Motor neuron (in vitro differentiated cells): ENCODE measurements around the gene ACKR3. TPM values are rescaled to one million over a fixed set of nuclear protein-coding genes. Genes with fewer than 3 reads are reported as not detected.

Experiments
- ATAC-seq, 8 experiments: fragments of 200-7000 bp; cut with Tn5 transposase; replicated peaks in 6 of 8; 2 replicates each; pipeline ENCODE4 v1.8.0; 2021; ENCODE audit warnings: mild to moderate bottlenecking in 8 of 8, moderate library complexity in 8 of 8
- H3K27ac ChIP-seq, 2 donors: fragments of 250-450 bp; sonication (Bioruptor Pico); 2 replicates each; pipeline ENCODE4 v1.9.0; 2021; ENCODE audit warnings: antibody characterized with exemption in 2 of 2, mild to moderate bottlenecking in 2 of 2, moderate library complexity in 1 of 2
- H3K4me1 ChIP-seq, 2 donors: fragments of 250-450 bp; sonication (Bioruptor Pico); replicated peaks in 1 of 2; 2 replicates each; pipeline ENCODE4 v1.6.1; 2021; ENCODE audit warnings: antibody characterized with exemption in 2 of 2, mild to moderate bottlenecking in 2 of 2, moderate library complexity in 1 of 2
- H3K4me3 ChIP-seq, 5 donors: fragments of 250-450 bp; sonication (Bioruptor Pico); 2 replicates each; pipeline ENCODE4 v1.9.0; 2021; ENCODE audit warnings: antibody characterized with exemption in 5 of 5, mild to moderate bottlenecking in 5 of 5, moderate library complexity in 4 of 5
- WGBS, 10 experiments: fragments of 450-650 bp; shearing (Covaris generic); methylation state at CpG; one replicate each; pipeline ENCODE4 v1.0.0; 2022; 5-methylcytosine and 5-hydroxymethylcytosine counted together
- in situ Hi-C, 9 experiments: fragments of 400-800 bp; cut with MboI; loops; one replicate each; pipeline ENCODE4 v1.15.0; 2021; ENCODE audit warnings: low sequenced_read_pairs in 9 of 9, low pct_unique_long_range_greater_than_20kb in 2 of 9; ENCODE audit not compliant: unreplicated experiment in 9 of 9
- total RNA-seq, 8 experiments: library from RNA; unstranded; fragments of 300-600 nt; gene quantifications; 2 replicates each; pipeline versions ENCODE4 v1.2.3 to v1.2.4, GENCODE V29; 2022

Gene ACKR3
- total RNA-seq, 8 experiments from 2014 or later = 5.3 to 66.1 (median 21.1) TPM

GRCh38 chr2:236612737-236613136 is 43.1 kb downstream of the ACKR3 start:
- in situ Hi-C loops = no loop called here
- no peak for ATAC-seq

GRCh38 chr2:236613612-236614011 is 44.0 kb downstream of the ACKR3 start:
- Histone ChIP-seq H3K4me1 (peaks cover 0 to 3% of the 10 kb centered on the region in 2 donors), H3K27ac (no peak overlapping the region), H3K4me3 (no peak overlapping the region)
- WGBS, 10 experiments = 45 to 100% (median 100%) methylated on average over 1 to 3 of the region's 4 CpGs; no CpG with 5 or more reads in 5 of the 10 experiments
- in situ Hi-C loops = no loop called here
- no peak for ATAC-seq

More at GRCh38 chr2:236612737-236613136, 43.1 kb downstream of the ACKR3 start:
- 40 to 100% (median 89%) methylated on average over 2 to 7 of the region's 10 CpGs; no CpG with 5 or more reads in 7 of the 10 experiments for WGBS, 10 experiments
- H3K4me3 ChIP-seq = no peak overlapping the region
- no peak overlapping the region for H3K27ac ChIP-seq
- peaks cover 0 to 3% of the 10 kb centered on the region in 2 donors for H3K4me1 ChIP-seq

GRCh38 chr2:236614551-236614950 is 44.9 kb downstream of the ACKR3 start:
- no peak overlapping the region for H3K27ac ChIP-seq
- H3K4me3 ChIP-seq = no peak overlapping the region
- in situ Hi-C loops = no loop called here
- 53 to 100% (median 90%) methylated on average over 2 to 4 of the region's 5 CpGs; no CpG with 5 or more reads in 5 of the 10 experiments for WGBS, 10 experiments
- peaks cover 0 to 3% of the 10 kb centered on the region in 2 donors for H3K4me1 ChIP-seq
- ATAC-seq = no peak

GRCh38 chr2:236616031-236616430 is 46.4 kb downstream of the ACKR3 start:
- H3K4me1 ChIP-seq = peaks cover 0 to 9% of the 10 kb centered on the region in 2 donors
- peak in 2 of 8 experiments; percentile 24 to 53 for ATAC-seq
- H3K27ac ChIP-seq = no peak overlapping the region
- H3K4me3 ChIP-seq = no peak overlapping the region
- in situ Hi-C loops = no loop called here
- 72 to 100% (median 93%) methylated on average over 1 to 6 of the region's 6 CpGs; no CpG with 5 or more reads in 2 of the 10 experiments for WGBS, 10 experiments

- 43 to 97% (median 90%) methylated on average over 1 to 7 of the region's 7 CpGs for WGBS, 10 experiments
- peaks cover 0 to 9% of the 10 kb centered on the region in 2 donors for H3K4me1 ChIP-seq
- ATAC-seq = peak in 1 of 8 experiments; percentile 63
- in situ Hi-C loops = no loop called here
- H3K27ac ChIP-seq = no peak overlapping the region
- H3K4me3 ChIP-seq = no peak overlapping the region
Observed at GRCh38 chr2:236616624-236617023, 47.0 kb downstream of the ACKR3 start.

- no peak for ATAC-seq
- in situ Hi-C loops = no loop called here
Observed at GRCh38 chr2:236617221-236617737, 47.7 kb downstream of the ACKR3 start.

GRCh38 chr2:236617796-236618195 is 48.2 kb downstream of the ACKR3 start:
- Histone ChIP-seq H3K4me3 (no peak overlapping the region), H3K27ac (no peak overlapping the region), H3K4me1 (peaks cover 0 to 6% of the 10 kb centered on the region in 2 donors)
- in situ Hi-C loops = no loop called here
- no peak for ATAC-seq
- WGBS, 10 experiments = 76 to 100% (median 95%) methylated on average over 1 to 8 of the region's 10 CpGs; no CpG with 5 or more reads in 1 of the 10 experiments

More at GRCh38 chr2:236617221-236617737, 47.7 kb downstream of the ACKR3 start:
- WGBS, 10 experiments = 48 to 100% (median 89%) methylated on average over 1 to 5 of the region's 6 CpGs; no CpG with 5 or more reads in 4 of the 10 experiments
- H3K4me3 ChIP-seq = no peak overlapping the region
- H3K4me1 ChIP-seq = peaks cover 0 to 6% of the 10 kb centered on the region in 2 donors
- H3K27ac ChIP-seq = no peak overlapping the region

GRCh38 chr2:236618370-236618769 is 48.7 kb downstream of the ACKR3 start:
- H3K4me3 ChIP-seq = no peak overlapping the region
- in situ Hi-C loops = no loop called here
- WGBS, 10 experiments = 56 to 100% (median 90%) methylated on average over 1 to 5 of the region's 7 CpGs; no CpG with 5 or more reads in 3 of the 10 experiments
- no peak overlapping the region for H3K27ac ChIP-seq
- peaks cover 0 to 6% of the 10 kb centered on the region in 2 donors for H3K4me1 ChIP-seq
- no peak for ATAC-seq

- WGBS, 10 experiments = 60 to 100% (median 93%) methylated on average over 1 to 4 of the region's 5 CpGs; no CpG with 5 or more reads in 1 of the 10 experiments
- no peak for ATAC-seq
- in situ Hi-C loops = no loop called here
- H3K4me3 ChIP-seq = no peak overlapping the region
- peaks cover 0 to 6% of the 10 kb centered on the region in 2 donors for H3K4me1 ChIP-seq
- no peak overlapping the region for H3K27ac ChIP-seq
Observed at GRCh38 chr2:236619910-236620612, 50.4 kb downstream of the ACKR3 start.

GRCh38 chr2:236621786-236622185 is 52.2 kb downstream of the ACKR3 start:
- 78 to 94% (median 85%) methylated on average over 1 to 9 of the region's 15 CpGs; no CpG with 5 or more reads in 6 of the 10 experiments for WGBS, 10 experiments
- no peak for ATAC-seq
- Histone ChIP-seq H3K27ac (no peak overlapping the region), H3K4me3 (no peak overlapping the region), H3K4me1 (peaks cover 0 to 6% of the 10 kb centered on the region in 2 donors)
- in situ Hi-C loops = no loop called here

GRCh38 chr2:236622201-236622600 is 52.6 kb downstream of the ACKR3 start:
- Histone ChIP-seq H3K27ac (no peak overlapping the region), H3K4me3 (no peak overlapping the region), H3K4me1 (peaks cover 0 to 6% of the 10 kb centered on the region in 2 donors)
- in situ Hi-C loops = no loop called here
- WGBS, 10 experiments = 100% methylated on average over 2 of the region's 6 CpGs; no CpG with 5 or more reads in 9 of the 10 experiments
- ATAC-seq = no peak

GRCh38 chr2:236622660-236623059 is 53.0 kb downstream of the ACKR3 start:
- in situ Hi-C loops = no loop called here
- no peak for ATAC-seq
- peaks cover 0 to 6% of the 10 kb centered on the region in 2 donors for H3K4me1 ChIP-seq
- no peak overlapping the region for H3K27ac ChIP-seq
- no peak overlapping the region for H3K4me3 ChIP-seq
- 60 to 100% (median 87%) methylated on average over 1 to 6 of the region's 9 CpGs; no CpG with 5 or more reads in 2 of the 10 experiments for WGBS, 10 experiments

GRCh38 chr2:236623816-236624215 is 54.2 kb downstream of the ACKR3 start:
- WGBS, 10 experiments = 50 to 100% (median 84%) methylated on average over 1 to 7 of the region's 10 CpGs; no CpG with 5 or more reads in 4 of the 10 experiments
- Histone ChIP-seq H3K4me3 (no peak overlapping the region), H3K27ac (no peak overlapping the region), H3K4me1 (peaks cover 0 to 6% of the 10 kb centered on the region in 2 donors)
- in situ Hi-C loops = no loop called here
- ATAC-seq = no peak
